ENCODE measurements around the gene EIF4G3. TPM values are rescaled to one million over a fixed set of nuclear protein-coding genes. Genes with fewer than 3 reads are reported as not detected.

EIF4G3 gene
- polyA plus RNA-seq, 1 donor (not counting 4 experiments of a cell fraction or from before 2014, with no cell fraction given), result 44.6 TPM

GRCh38 chr1:21217812-21218596 is 41.3 kb upstream of the EIF4G3 start:
- no peak for DNase-seq (ENCODE audit: low read depth, low spot score)
- no peak for TF ChIP-seq EZH2 (IDR thresholded peaks at IDR 0.05; ENCODE audit: low read length)
- peak; percentile 50 to 62 (median 62) for TF ChIP-seq CTCF (optimal IDR thresholded peaks at IDR 0.05 in 1 of 3, IDR thresholded peaks at IDR 0.05 in 1 of 3, conservative IDR thresholded peaks at IDR 0.05 in 1 of 3; ENCODE audit: extremely low read depth in 1 of 3, insufficient read depth in 2 of 3, low read length in 3 of 3)
- no peak overlapping the region for H3K27ac ChIP-seq (ENCODE audit: control insufficient read depth, insufficient read depth, low read length)
- no peaks in the 10 kb centered on the region for H3K27me3 ChIP-seq (ENCODE audit: control insufficient read depth, extremely low read depth, insufficient read depth, low read length)
- dilution Hi-C loops (cut with MboI; ENCODE audit: extremely low pct_ligation_motif_present, low sequenced_read_pairs), result no loop called here
- no peaks in the 10 kb centered on the region for H3K9me1 ChIP-seq (ENCODE audit: control insufficient read depth, extremely low read depth, insufficient read depth, low read length)
- no peak overlapping the region for H3K4me3 ChIP-seq (ENCODE audit: control insufficient read depth in 2 of 3, extremely low read depth in 1 of 3, insufficient read depth in 2 of 3, low read depth in 1 of 3, low read length in 3 of 3)
- H3K79me2 ChIP-seq (ENCODE audit: control insufficient read depth, insufficient read depth, low read length), result no peaks in the 10 kb centered on the region
- no peaks in the 10 kb centered on the region for H3K9me3 ChIP-seq (ENCODE audit: control insufficient read depth, low read depth, low read length)
- peaks cover 3 to 15% of the 10 kb centered on the region in 2 experiments for H3K36me3 ChIP-seq (ENCODE audit: control insufficient read depth in 2 of 2, extremely low read depth in 1 of 2, insufficient read depth in 2 of 2, low read length in 2 of 2)
- H2AFZ ChIP-seq (ENCODE audit: control insufficient read depth, low read length), result no peak overlapping the region
- FAIRE-seq, result no peak
- no peaks in the 10 kb centered on the region for H4K20me1 ChIP-seq (ENCODE audit: control insufficient read depth, extremely low read depth, insufficient read depth, low read length)
- no peak overlapping the region for H3K4me2 ChIP-seq (ENCODE audit: control insufficient read depth, extremely low read depth, insufficient read depth, low read depth, low read length)
- no peaks in the 10 kb centered on the region for H3K4me1 ChIP-seq (ENCODE audit: control insufficient read depth, extremely low read depth, insufficient read depth, low read length)
- no peak overlapping the region for H3K9ac ChIP-seq (ENCODE audit: control insufficient read depth, extremely low read depth, insufficient read depth, low read length)

- dilution Hi-C loops (cut with MboI; ENCODE audit: extremely low pct_ligation_motif_present, low sequenced_read_pairs), result no loop called here
- no peak overlapping the region for H3K4me2 ChIP-seq (ENCODE audit: control insufficient read depth, extremely low read depth, insufficient read depth, low read depth, low read length)
- no peak overlapping the region for H3K9ac ChIP-seq (ENCODE audit: control insufficient read depth, extremely low read depth, insufficient read depth, low read length)
- no peaks in the 10 kb centered on the region for H3K27me3 ChIP-seq (ENCODE audit: control insufficient read depth, extremely low read depth, insufficient read depth, low read length)
- no peak overlapping the region for H2AFZ ChIP-seq (ENCODE audit: control insufficient read depth, low read length)
- H3K27ac ChIP-seq (ENCODE audit: control insufficient read depth, insufficient read depth, low read length), result no peak overlapping the region
- no peak for TF ChIP-seq EZH2 (IDR thresholded peaks at IDR 0.05; ENCODE audit: low read length)
- TF ChIP-seq CTCF (optimal IDR thresholded peaks at IDR 0.05 in 1 of 3, IDR thresholded peaks at IDR 0.05 in 1 of 3, conservative IDR thresholded peaks at IDR 0.05 in 1 of 3; ENCODE audit: extremely low read depth in 1 of 3, insufficient read depth in 2 of 3, low read length in 3 of 3), result peak; percentile 79 to 85 (median 83)
- H3K4me1 ChIP-seq (ENCODE audit: control insufficient read depth, extremely low read depth, insufficient read depth, low read length), result no peaks in the 10 kb centered on the region
- peaks cover 3 to 13% of the 10 kb centered on the region in 2 experiments for H3K36me3 ChIP-seq (ENCODE audit: control insufficient read depth in 2 of 2, extremely low read depth in 1 of 2, insufficient read depth in 2 of 2, low read length in 2 of 2)
- no peaks in the 10 kb centered on the region for H3K9me3 ChIP-seq (ENCODE audit: control insufficient read depth, low read depth, low read length)
- FAIRE-seq (no peak), DNase-seq (ENCODE audit: low read depth, low spot score) (no peak)
- no peak overlapping the region for H3K4me3 ChIP-seq (ENCODE audit: control insufficient read depth in 2 of 3, extremely low read depth in 1 of 3, insufficient read depth in 2 of 3, low read depth in 1 of 3, low read length in 3 of 3)
- H3K79me2 ChIP-seq (ENCODE audit: control insufficient read depth, insufficient read depth, low read length), result no peaks in the 10 kb centered on the region
- H4K20me1 ChIP-seq (ENCODE audit: control insufficient read depth, extremely low read depth, insufficient read depth, low read length), result no peaks in the 10 kb centered on the region
- no peaks in the 10 kb centered on the region for H3K9me1 ChIP-seq (ENCODE audit: control insufficient read depth, extremely low read depth, insufficient read depth, low read length)
Observed at GRCh38 chr1:21216835-21217811, 40.4 kb upstream of the EIF4G3 start.
